H1 (cell line): ENCODE data around the gene SLCO4A1. TPM values are rescaled to one million over a fixed set of nuclear protein-coding genes. Genes with fewer than 3 reads are reported as not detected.

Source experiments
- RXRA ChIP-seq: IDR thresholded peaks from 2 replicates; pipeline ENCODE4 v1.6.1; 2011; ENCODE audit warnings: low read depth, mild to moderate bottlenecking, low read length, moderate library complexity; ENCODE audit not compliant: insufficient read depth
- TAF7 ChIP-seq: optimal IDR thresholded peaks from 2 replicates; pipeline ENCODE3; 2011; ENCODE audit warnings: low read depth, mild to moderate bottlenecking, inconsistent platforms, low read length, moderate library complexity, borderline replicate concordance
- ZNF274 ChIP-seq: IDR thresholded peaks from 2 replicates; pipeline ENCODE4 v1.7.0; 2012; ENCODE audit warnings: low read length, borderline replicate concordance; ENCODE audit errors: extremely low read depth
- polyA plus RNA-seq, 7 experiments: library from polyadenylated mRNA; depleted of rRNA in 3 of 7; stranded (reverse) in 5 of 7; unstranded in 2 of 7; fragments of >200 nt in 5 of 7; fragments of 200-250 nt in 2 of 7; gene quantifications; 1 replicate in 5 of 7; 2 replicates in 1 of 7; 4 replicates in 1 of 7; pipeline versions ENCODE4 v1.2.1 to v1.2.3, GENCODE V29; 2011 to 2013; ENCODE audit warnings: missing spikeins in 2 of 7, mixed read lengths in 2 of 7
- total RNA-seq: library from RNA; stranded (reverse); fragmentation: NEBNext Ultra II Directional; extraction: Animal tissue kit (Norgen Biotek cat#: 25700); gene quantifications from 2 replicates; pipeline ENCODE4 v1.2.1, GENCODE V29; 2021
- TF ChIP-seq, protein P1 (sequence below), 3 experiments: IDR thresholded peaks; 1 replicate in 2 of 3; 2 replicates in 1 of 3; pipeline versions ENCODE4 v1.5.1 to v1.6.1; 2011; ENCODE audit warnings: low read length in 3 of 3, mild to moderate bottlenecking in 3 of 3, inconsistent platforms in 2 of 3, low read depth in 1 of 3, moderate library complexity in 1 of 3; ENCODE audit not compliant: insufficient read depth in 1 of 3; ENCODE audit errors: control extremely low read depth in 1 of 3

SLCO4A1 gene
- total and polyA plus RNA-seq, 2 of the 8 experiments (the other 6 are each of a cell fraction or from before 2014, with no cell fraction given) = 10.5 to 18.5 TPM

DNA sequence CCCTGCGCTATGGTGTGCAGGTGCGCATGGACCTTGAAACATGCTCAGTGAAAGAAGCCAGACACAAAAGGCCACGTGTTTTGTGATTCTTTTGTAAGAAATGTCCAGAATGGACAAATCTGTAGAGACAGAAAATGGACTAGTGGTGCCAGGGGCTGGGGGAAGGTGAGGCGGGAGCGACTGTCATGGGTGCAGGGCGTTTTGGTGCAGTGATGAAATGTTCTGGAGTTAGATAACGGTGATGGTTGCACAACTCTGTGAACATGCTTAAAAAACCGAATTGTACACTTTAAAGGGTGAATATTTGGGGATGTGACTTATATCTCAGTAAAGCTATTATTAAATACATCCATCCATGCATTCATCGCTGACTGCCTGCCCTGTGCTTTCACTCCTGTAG lies 34.7 kb downstream of the SLCO4A1 start (continued):
- TF ChIP-seq, protein P1, sequence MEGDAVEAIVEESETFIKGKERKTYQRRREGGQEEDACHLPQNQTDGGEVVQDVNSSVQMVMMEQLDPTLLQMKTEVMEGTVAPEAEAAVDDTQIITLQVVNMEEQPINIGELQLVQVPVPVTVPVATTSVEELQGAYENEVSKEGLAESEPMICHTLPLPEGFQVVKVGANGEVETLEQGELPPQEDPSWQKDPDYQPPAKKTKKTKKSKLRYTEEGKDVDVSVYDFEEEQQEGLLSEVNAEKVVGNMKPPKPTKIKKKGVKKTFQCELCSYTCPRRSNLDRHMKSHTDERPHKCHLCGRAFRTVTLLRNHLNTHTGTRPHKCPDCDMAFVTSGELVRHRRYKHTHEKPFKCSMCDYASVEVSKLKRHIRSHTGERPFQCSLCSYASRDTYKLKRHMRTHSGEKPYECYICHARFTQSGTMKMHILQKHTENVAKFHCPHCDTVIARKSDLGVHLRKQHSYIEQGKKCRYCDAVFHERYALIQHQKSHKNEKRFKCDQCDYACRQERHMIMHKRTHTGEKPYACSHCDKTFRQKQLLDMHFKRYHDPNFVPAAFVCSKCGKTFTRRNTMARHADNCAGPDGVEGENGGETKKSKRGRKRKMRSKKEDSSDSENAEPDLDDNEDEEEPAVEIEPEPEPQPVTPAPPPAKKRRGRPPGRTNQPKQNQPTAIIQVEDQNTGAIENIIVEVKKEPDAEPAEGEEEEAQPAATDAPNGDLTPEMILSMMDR (IDR thresholded peaks at IDR 0.05; ENCODE audit: control extremely low read depth in 1 of 3, insufficient read depth in 1 of 3, low read depth in 1 of 3, low read length in 3 of 3) = no peak
- TF ChIP-seq TAF7 (no peak), RXRA (no peak), ZNF274 (no peak)
